Measurements from ENCODE around the gene LPCAT3. TPM values are rescaled to one million over a fixed set of nuclear protein-coding genes. Genes with fewer than 3 reads are reported as not detected.

Gene LPCAT3
- total RNA-seq, 2 donors from 2014 or later = 22.0 to 31.9 TPM

DNA sequence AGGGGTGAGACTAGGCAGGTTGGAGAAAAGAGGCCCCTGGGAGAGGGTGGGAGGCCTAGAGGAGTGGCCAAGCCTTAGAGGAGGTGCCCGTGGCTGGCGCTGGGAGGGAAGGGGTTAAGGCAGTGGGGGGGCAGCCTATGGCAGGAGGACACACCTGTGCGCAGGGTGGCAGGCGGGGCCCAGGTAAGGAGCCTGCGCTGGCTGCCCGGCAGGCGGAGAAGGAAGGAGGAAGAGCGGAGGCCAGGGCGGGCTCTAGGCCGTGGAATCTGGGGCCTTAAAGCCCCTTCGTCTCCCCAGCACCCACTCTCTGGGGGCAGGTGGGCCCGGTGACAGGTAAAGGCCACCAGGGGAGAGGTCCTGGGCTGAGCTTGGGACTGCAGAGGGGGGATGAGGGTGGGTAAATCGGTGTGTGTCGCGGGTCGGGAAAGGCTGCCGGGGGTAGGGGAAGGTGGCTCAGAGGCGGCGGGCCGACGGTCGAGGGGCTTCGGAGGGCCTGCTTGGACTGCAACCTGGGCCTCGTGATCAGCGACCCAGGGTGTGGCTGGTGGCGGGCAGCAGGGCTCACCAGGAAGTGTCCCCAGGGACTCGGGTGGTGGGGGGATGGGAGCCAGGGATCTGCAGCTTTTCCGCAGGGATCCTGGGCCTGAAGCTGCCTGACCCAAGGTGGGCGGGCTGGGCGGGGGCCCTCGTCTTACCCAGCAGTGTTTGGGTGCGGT, 55.1 kb downstream of the LPCAT3 start:
- DNase-seq (ENCODE audit: low spot score in 2 of 2) (no peak), ATAC-seq (no peak)
- Mint-ChIP-seq H3K36me3 (peaks cover 35 to 47% of the 10 kb centered on the region in 2 donors), H3K27ac (peak overlapping the region; percentile 98 to 99), H3K9me3 (no peaks in the 10 kb centered on the region)

DNA sequence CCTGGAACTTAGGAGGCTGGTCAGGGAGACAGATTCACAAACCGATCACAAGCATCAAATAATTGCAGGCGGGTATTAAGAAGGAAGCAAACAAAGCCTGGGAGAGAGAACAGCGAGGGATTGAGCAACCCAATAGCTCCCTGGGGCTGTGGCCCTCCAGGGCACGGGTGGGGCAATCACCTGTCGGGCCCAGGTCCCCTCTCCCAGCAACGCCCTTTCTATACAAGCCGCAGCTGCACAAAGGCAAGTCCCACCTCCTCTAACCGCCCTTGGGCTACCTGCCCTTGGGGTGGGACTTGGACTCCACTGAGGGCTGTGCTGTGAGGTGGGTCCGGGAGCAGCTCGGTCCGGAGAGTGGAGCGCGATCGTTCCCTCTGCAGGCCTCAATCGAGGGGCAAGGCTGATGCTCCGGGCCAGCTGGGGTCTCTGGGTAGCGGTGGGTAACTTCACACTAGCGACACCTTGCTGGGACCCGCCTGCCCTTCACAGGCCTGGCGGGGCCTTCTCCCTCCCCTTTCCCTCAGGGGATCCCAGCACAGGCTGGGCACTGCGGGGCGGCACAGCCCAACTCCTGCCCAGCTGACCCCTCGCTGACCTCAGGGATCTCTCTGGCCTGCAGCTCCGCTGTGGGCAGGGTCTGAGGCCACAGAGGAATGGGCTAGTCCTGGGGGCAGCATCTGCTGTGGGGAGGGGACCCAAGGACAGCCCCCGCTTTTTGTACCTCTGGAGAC, 55.8 kb downstream of the LPCAT3 start:
- DNase-seq (ENCODE audit: low spot score in 2 of 2) = no peak
- no peak for ATAC-seq
- H3K9me3 Mint-ChIP-seq = no peaks in the 10 kb centered on the region
- peak overlapping the region; percentile 98 to 99 for H3K27ac Mint-ChIP-seq
- peaks cover 39 to 48% of the 10 kb centered on the region in 2 donors for H3K36me3 Mint-ChIP-seq

DNA sequence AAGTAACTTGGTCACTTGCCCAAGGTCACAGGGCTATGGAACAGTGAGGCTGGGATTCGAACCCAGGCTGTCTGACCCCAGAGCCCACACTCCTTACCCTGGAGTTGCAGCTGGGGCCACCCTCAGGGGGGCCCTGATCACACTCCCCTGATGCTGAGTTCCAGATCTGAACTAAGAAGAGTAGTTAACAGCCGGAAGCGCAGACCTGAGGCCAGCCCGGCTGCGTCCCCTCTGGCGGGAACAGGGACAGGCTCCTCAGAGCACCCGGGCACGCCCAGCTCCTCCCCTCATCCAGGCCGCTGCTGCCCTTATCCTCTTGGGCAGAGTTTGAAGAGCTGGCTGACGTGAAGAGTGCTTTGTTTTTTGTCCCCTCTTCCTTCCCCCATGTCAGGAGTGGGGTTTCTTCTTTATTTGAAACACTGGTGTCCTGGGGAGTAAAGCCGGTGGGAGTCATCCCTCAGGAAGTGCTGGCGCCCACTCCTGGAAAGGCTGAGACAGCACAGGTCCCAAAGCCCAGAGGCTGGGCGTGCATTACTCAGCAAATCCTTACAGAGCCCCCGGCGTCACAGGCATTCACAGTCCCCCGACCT, 56.5 kb downstream of the LPCAT3 start:
- DNase-seq (ENCODE audit: low spot score in 2 of 2) (peak in 1 of 2 donors; percentile 72), ATAC-seq (peak in 1 of 2 donors; percentile 34)
- no peaks in the 10 kb centered on the region for H3K9me3 Mint-ChIP-seq
- H3K36me3 Mint-ChIP-seq = peaks cover 45 to 51% of the 10 kb centered on the region in 2 donors
- H3K27ac Mint-ChIP-seq = peak overlapping the region; percentile 98 to 99

DNA sequence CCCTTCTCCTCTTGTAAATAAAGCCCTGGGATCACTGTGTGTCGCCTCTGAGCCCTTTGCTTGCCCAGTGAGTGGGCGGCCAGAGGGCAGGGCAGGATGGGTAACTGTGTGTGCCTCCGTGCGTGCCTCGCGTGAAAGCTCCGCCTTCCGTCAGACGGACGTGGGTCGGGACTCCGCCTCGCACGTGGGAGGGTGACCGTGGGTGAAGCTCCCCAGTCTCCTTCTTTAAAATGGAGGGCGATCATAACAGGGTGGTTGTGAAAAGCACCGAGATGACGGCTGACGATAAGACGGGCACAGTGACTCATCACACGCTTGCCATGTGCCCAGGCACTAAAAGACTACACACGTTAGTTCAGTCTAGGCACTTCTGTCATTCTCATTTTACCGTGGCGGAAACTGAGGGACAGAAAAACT, 57.0 kb downstream of the LPCAT3 start:
- Mint-ChIP-seq H3K27ac (peak overlapping the region; percentile 98 to 99), H3K36me3 (peaks cover 46 to 52% of the 10 kb centered on the region in 2 donors), H3K9me3 (no peaks in the 10 kb centered on the region)
- ATAC-seq (peak; percentile 73 to 80), DNase-seq (ENCODE audit: low spot score in 2 of 2) (peak; percentile 78 to 96)

GRCh38 chr12:6960593-6961277, 57.5 kb downstream of the LPCAT3 start:
- Mint-ChIP-seq H3K9me3 (no peaks in the 10 kb centered on the region), H3K27ac (peak overlapping the region; percentile 98 to 99), H3K36me3 (peaks cover 46 to 56% of the 10 kb centered on the region in 2 donors)
- peak in 1 of 2 donors; percentile 71 for DNase-seq (ENCODE audit: low spot score in 2 of 2)
- peak; percentile 3 to 33 for ATAC-seq

DNA sequence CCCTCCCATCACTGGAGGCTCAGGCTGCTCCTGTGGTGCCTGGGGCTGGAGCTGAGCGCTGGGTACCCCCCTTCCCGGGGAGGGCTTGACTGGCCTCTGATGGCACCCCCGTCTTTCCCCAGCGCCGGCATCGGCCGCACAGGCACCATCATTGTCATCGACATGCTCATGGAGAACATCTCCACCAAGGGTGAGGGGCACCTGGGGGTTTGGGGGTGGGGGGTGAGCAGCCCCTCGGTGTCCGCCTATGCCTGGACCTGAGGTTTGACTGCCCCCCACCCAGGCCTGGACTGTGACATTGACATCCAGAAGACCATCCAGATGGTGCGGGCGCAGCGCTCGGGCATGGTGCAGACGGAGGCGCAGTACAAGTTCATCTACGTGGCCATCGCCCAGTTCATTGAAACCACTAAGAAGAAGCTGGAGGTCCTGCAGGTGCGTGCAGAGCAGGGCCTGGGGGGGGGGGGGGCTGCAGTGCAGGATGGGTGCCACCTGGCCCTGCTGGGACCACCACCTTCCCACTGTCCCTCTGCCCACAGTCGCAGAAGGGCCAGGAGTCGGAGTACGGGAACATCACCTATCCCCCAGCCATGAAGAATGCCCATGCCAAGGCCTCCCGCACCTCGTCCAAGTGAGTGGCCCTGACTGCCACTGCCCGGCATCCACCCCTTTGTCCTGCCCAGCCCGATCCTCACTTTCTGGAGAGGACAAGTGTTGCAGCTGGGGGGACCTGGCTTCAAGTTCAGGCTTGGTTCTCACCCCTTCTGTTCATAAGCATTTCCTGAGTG, 58.3 kb downstream of the LPCAT3 start:
- no peaks in the 10 kb centered on the region for H3K9me3 Mint-ChIP-seq
- DNase-seq (ENCODE audit: low spot score in 2 of 2) (no peak), ATAC-seq (no peak)
- peak overlapping the region; percentile 98 to 99 for H3K27ac Mint-ChIP-seq
- peaks cover 51 to 57% of the 10 kb centered on the region in 2 donors for H3K36me3 Mint-ChIP-seq

- peaks cover 58 to 64% of the 10 kb centered on the region in 2 donors for H3K36me3 Mint-ChIP-seq
- peak overlapping the region; percentile 98 to 99 for H3K27ac Mint-ChIP-seq
- H3K9me3 Mint-ChIP-seq = no peaks in the 10 kb centered on the region
- DNase-seq (ENCODE audit: low spot score in 2 of 2) = peak; percentile 65 to 84
- peak; percentile 50 to 58 for ATAC-seq
These were observed 59.0 kb downstream of the LPCAT3 start for GRCh38 chr12:6959058-6959804.

DNA sequence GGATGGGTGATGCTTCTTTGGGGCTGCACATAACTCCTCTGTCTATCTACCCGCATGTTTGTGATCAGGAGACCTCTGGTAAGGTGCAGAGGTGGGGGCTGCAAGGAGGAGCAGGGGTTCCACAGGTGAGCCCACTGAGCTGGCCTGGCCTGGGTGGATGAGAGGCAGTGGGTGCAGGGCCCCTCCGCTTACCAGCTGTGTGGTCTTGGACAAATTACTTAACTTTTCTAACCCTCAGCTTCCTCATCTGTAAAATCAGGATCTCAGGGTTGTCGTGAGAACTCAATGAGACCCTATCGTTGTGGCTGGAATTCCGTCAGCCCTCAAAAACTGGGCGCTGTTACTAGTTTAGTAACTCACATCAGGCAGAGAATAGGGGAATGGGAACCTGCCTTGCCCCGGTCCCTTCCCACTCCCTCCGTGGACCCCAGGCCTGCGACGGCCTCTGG, 59.6 kb downstream of the LPCAT3 start:
- DNase-seq (ENCODE audit: low spot score in 2 of 2) (no peak), ATAC-seq (no peak)
- Mint-ChIP-seq H3K9me3 (no peaks in the 10 kb centered on the region), H3K36me3 (peaks cover 64 to 69% of the 10 kb centered on the region in 2 donors), H3K27ac (peak overlapping the region; percentile 98 to 99)

DNA sequence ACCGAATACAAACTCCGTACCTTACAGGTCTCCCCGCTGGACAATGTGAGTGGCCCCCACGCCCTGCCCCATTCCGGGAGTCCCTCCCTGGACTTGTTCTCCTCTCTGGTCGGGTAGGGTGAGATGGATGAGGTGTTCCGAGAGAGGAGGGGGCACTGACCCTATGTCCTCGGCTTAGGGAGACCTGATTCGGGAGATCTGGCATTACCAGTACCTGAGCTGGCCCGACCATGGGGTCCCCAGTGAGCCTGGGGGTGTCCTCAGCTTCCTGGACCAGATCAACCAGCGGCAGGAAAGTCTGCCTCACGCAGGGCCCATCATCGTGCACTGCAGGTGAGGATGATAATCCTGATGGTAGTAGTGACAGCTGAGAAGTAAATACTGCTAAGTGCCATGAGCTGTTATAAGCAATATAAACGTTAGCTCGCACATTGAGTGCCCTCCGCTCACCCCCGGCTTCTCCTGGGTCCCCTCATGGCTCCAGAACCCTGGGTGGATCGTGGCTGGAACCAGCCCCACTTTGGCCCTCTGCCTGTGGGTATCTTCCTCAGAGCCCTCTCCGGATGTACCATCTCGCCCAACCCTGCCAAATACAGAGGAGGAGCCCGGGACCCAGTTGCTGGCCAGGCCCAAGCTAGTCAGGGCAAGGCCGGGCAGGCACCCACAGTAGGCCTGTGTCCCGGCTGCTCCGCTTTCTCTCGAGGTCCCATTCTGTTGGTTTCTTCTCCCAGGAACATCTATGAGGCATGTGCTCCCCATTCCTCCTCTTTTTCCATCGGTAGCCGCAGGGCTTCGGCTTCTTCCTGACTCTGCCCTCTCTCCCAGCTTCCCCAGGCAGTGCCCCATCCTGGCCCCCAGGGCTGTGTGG, 60.3 kb downstream of the LPCAT3 start:
- ATAC-seq = no peak
- Mint-ChIP-seq H3K36me3 (peaks cover 71 to 75% of the 10 kb centered on the region in 2 donors), H3K27ac (peak overlapping the region; percentile 98 to 99), H3K9me3 (no peaks in the 10 kb centered on the region)
- peak in 1 of 2 donors; percentile 66 for DNase-seq (ENCODE audit: low spot score in 2 of 2)

GRCh38 chr12:6957151-6957701, 61.0 kb downstream of the LPCAT3 start:
- DNase-seq (ENCODE audit: low spot score in 2 of 2) = no peak
- no peak for ATAC-seq
- Mint-ChIP-seq H3K27ac (peak overlapping the region; percentile 96 to 99), H3K9me3 (no peaks in the 10 kb centered on the region), H3K36me3 (peaks cover 78 to 82% of the 10 kb centered on the region in 2 donors)

DNA sequence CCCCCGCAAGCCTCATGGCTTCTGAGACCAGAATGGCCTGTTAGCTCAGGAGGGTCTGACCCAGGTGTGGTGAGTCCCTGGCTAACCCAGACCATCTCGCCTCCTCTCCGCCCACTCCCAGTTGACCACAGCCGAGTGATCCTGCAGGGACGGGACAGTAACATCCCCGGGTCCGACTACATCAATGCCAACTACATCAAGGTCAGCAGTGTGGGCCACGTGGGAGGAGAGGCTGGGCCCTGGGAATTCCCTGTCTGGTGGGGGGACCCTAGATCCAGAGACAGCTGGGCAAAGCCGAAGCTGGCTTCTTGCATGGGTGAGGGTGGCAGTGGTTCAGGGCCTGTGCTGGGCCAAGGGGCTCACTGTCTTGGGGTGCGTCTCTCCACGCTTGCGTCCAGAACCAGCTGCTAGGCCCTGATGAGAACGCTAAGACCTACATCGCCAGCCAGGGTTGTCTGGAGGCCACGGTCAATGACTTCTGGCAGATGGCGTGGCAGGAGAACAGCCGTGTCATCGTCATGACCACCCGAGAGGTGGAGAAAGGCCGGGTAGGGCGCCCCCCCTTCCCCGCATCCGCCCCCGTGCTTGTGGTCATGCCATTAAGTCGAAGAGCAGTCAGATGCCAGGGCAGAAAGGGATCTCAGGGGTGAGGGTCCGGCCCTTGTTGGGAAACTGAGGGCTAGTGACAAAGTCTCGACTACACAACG, 62.1 kb downstream of the LPCAT3 start:
- Mint-ChIP-seq H3K36me3 (peaks cover 79 to 83% of the 10 kb centered on the region in 2 donors), H3K9me3 (no peaks in the 10 kb centered on the region), H3K27ac (peak overlapping the region; percentile 97 to 99)
- ATAC-seq = no peak
- DNase-seq (ENCODE audit: low spot score in 2 of 2) = peak in 1 of 2 donors; percentile 64

DNA sequence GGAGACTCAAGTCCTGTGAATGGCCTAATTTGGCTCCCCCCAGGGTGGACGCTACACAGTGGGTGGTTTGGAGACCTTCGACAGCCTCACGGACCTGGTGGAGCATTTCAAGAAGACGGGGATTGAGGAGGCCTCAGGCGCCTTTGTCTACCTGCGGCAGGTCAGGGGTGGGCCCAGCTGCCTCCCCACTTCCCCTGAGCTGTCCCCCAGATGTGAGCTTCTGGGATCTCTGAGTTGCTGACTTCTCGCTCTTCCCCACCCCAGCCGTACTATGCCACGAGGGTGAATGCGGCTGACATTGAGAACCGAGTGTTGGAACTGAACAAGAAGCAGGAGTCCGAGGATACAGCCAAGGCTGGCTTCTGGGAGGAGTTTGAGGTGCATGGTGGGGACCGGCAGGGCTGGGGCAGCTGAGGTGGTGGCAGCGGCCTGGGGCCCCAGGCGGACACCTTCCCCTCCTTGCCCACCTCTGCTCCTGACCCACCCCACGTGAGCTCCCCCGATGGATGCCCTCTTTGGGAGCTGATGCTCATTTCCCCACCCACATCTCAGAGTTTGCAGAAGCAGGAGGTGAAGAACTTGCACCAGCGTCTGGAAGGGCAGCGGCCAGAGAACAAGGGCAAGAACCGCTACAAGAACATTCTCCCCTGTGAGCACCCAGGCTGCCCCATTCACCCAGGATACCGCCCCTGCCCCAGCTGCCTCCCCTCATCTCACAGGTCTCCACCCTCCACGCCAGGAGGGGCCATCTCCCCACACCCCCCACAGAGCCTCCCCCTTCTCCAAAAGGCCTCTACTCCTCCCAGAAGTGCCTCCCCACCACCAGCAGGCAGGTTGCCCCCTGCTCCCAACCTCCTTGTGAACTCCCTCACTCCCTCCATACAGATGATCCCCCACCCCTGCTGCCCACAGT, 62.9 kb downstream of the LPCAT3 start:
- H3K36me3 Mint-ChIP-seq = peaks cover 80 to 84% of the 10 kb centered on the region in 2 donors
- H3K27ac Mint-ChIP-seq = peak overlapping the region; percentile 97 to 99
- ATAC-seq (no peak), DNase-seq (ENCODE audit: low spot score in 2 of 2) (no peak)
- no peaks in the 10 kb centered on the region for H3K9me3 Mint-ChIP-seq
